ENCODE results near the gene CNFN.
"Not testable (repeated sequence)": the region's sequence is repeated elsewhere in the genome, so short reads cannot be mapped to it uniquely, and the experiment has no call there.

Gene CNFN

DNA sequence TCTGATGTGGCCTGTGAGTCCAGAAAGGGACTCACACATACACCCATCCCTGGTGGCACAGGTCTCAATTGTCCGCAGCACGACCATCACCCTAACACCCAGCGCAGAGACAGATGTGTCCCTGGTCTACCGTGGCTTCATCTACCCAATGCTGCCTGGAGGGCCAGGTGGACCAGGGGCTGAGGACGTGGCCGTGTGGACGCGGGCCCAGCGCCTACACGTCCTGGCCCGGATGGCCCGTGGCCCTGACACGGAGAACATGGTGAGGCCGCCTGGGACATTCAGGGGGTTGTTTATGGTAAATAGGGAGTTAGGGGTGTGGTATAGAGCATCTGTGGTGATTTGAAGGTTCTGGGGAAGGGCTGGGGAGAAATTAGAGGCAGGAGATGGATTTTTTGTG, 41.9 kb downstream of the CNFN start:
- no peak for DNase-seq

DNA sequence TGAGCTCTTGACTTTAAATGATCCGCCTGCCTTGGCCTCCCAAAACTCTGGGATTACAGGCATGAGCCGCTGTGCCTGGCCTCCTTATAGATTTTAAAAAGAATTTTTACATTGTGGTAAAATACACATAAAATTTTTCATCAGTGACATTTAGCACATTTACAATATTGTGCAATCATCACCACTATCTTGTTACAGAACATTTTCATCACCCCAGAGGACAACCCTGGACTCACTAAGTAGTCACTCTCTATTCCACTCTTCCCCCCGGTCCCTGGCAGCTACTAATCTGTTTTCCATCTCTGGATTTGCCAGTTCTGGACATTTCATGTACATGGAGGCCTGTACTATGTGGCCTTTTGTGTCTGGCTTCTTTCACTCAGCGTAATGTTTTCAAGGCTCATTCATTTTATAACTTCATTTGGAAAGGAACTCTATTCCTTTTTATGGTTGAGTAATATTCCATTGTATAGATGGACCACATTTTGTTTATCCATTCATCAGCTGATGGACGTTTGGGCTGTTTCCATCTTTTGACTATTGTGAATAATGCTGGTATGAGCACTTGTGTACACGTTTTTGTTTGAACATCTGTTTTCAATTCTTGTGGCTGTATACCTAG, 44.8 kb downstream of the CNFN start:
- no peak for DNase-seq

DNA sequence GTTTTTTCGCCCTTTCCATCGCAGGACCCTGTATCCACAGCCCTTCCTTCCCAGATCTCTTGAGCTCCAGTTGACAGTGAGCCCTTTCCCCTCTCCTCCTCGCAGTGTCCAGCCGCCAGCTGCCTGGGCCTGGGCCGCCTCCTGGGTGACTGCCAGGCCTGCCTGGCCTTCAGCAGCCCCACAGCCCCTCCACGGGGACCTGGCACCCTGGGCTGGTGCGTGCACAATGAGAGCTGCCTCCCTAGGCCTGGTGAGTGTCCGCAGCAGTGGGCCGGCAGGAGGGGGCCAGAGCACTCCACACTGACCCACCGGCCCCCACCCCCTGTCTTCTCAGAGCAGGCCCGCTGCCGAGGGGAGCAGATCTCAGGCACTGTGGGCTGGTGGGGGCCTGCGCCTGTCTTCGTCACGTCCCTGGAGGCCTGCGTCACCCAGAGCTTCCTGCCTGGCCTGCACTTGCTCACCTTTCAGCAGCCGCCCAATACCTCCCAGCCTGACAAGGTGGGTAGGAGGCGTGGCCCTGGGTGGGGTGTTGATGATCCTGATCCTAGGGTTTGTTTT, 45.7 kb downstream of the CNFN start:
- no peak for DNase-seq

DNA sequence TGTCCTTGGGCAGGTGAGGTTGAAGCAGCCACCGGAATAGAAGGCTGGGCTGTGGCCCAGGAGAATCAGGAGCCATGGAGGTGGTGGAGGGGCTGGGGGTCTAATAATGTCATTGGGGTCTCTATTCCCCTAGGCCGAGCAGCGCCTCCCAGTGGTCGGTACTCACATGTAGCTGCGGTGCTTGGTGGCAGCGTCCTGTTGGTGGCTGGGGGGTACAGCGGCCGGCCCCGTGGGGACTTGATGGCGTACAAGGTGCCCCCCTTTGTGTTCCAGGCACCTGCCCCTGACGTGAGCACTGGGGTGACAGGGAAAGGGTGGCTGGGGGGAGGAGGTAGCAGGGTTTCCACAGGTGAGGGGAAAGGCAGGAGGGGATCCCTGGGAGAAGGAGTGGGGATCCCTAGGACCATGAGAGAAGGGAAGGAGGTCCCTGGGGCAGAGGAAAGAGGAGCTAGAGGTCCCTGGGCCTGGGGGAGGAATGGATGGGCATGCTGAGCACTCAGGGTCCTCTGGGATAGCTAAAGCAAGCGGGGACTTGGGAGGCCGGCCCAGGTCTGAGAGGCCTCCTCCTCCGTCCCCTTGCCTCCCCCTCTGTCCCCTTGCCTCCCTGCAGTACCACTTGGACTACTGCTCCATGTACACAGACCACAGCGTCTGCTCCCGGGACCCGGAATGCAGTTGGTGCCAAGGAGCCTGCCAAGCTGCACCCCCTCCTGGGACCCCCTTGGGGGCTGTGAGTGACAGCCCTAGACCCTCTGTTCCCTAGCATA, 46.6 kb downstream of the CNFN start:
- DNase-seq, result no peak

DNA sequence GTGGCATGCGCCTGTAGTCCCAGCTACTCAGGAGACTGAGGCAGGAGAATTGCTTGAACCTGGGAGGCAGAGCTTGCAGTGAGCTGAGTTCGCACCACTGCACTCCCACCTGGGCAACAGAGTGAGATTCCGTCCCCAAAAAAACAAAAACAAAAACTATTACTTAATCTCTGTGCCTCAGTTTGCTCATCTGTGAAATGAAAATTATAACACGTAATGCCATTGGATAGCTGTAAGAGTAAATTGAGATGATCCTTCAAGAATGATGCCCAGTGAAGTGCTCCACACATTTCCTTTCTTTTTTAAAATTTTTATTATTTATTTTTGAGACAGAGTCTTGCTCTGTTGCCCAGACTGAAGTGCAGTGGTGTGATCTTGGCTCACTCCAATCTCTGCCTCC, 50.2 kb downstream of the CNFN start:
- DNase-seq, result not testable (repeated sequence)

DNA sequence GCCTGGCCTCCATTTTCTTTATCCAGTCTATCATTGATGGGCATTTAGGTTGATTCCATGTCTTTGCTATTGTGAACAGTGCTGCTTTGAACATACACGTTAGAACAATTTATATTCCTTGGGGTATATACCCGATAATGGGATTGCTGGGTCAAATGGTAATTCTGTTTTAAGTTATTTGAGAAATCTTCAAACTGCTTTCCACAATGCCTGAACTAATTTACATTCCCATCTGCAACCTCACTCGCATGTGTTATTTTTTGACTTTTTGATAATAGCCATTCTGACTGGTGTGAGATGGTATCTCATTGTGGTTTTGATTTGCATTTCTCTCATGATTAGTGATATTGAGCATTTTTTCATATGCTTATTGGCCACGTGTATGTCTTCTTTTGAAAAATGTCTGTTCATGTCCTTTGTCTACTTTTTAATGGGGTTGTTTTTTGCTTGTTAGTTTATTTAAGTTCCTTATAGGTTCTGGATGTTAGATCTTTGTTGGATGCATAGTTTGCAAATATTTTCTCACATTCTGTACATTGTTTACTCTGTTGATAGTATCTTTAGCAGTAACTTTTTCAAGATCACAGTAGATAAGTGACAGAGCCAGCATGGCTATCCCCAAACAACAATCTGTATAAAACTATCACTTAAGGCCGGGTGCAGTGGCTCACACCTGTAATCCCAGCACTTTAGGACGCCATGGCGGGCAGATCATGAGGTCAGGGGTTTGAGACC, 50.8 kb downstream of the CNFN start:
- DNase-seq, result not testable (repeated sequence)

All from cerebellar nuclear complex (tissue), 1 donor.